Activated naive CD4-positive, alpha-beta T cell treated with anti-CD3 and anti-CD28 coated beads for 36 hours (primary cell): Measurements from ENCODE around the gene TMUB2. TPM values are rescaled to one million over a fixed set of nuclear protein-coding genes. Genes with fewer than 3 reads are reported as not detected.

Experiments used
- microRNA-seq: library from miRNA; unstranded; fragments of <30 nt; microRNA quantifications from one replicate; pipeline ENCODE4 v1.2.0, GENCODE V29; 2022; ENCODE audit warnings: borderline microRNAs expressed, borderline replicate concordance
- total RNA-seq, 2 experiments: library from RNA; stranded (reverse); gene quantifications; one replicate each; pipeline ENCODE4 v1.2.3, GENCODE V29; 2021

The TMUB2 gene
- total RNA-seq, 2 experiments from 2014 or later: 21.2 to 22.9 TPM

Small RNA genes lying within 50 kb of the gene (microRNA-seq; reads per million reads assigned to microRNA genes)
- gene MIR6782: not detected

Other genes starting within 250 kb of the TMUB2 start
- gene PPY, start 244.5 kb upstream of the TMUB2 start, total RNA-seq: not detected
- gene PYY, start 233.0 kb upstream of the TMUB2 start, total RNA-seq: not detected
- under 1 TPM; 0.17 to 0.31 TPM for gene NAGS, start 182.3 kb upstream of the TMUB2 start, total RNA-seq
- 10 to 100 TPM; 25.6 to 26.7 TPM for gene TMEM101, start 172.0 kb upstream of the TMUB2 start, total RNA-seq
- 10 to 100 TPM; 79.8 to 83.9 TPM for gene LSM12, start 120.3 kb upstream of the TMUB2 start, total RNA-seq
- 10 to 100 TPM; 15.9 to 19.4 TPM for gene G6PC3, start 116.2 kb upstream of the TMUB2 start, total RNA-seq
- gene HDAC5, start 63.3 kb upstream of the TMUB2 start, total RNA-seq: 10 to 100 TPM; 17.9 to 18.9 TPM
- gene HROB, start 45.0 kb upstream of the TMUB2 start, total RNA-seq: 10 to 100 TPM; 16.9 to 17.6 TPM
- gene ASB16, start 16.3 kb upstream of the TMUB2 start, total RNA-seq: under 1 TPM in 1 of 2 experiments, not detected in 1; 0.12 TPM
- 10 to 100 TPM; 53.3 to 53.9 TPM for gene ATXN7L3, start 12.9 kb downstream of the TMUB2 start, total RNA-seq
- 10 to 100 TPM; 91.8 to 92.6 TPM for gene UBTF, start 32.7 kb downstream of the TMUB2 start, total RNA-seq
- not detected for gene SLC4A1, start 81.2 kb downstream of the TMUB2 start, total RNA-seq
- gene RUNDC3A, start 121.6 kb downstream of the TMUB2 start, total RNA-seq: under 1 TPM in 1 of 2 experiments, not detected in 1; 0.17 TPM
- gene SLC25A39, start 137.9 kb downstream of the TMUB2 start, total RNA-seq: 100 to 1,000 TPM; 146 to 149 TPM
- gene GRN, start 158.3 kb downstream of the TMUB2 start, total RNA-seq: 10 to 100 TPM; 47.1 to 50.5 TPM
- gene FAM171A2, start 176.9 kb downstream of the TMUB2 start, total RNA-seq: under 1 TPM; 0.12 to 0.21 TPM
- gene ITGA2B, start 202.7 kb downstream of the TMUB2 start, total RNA-seq: 1 to 10 TPM in 1 of 2 experiments, under 1 TPM in 1; 0.31 to 1.1 TPM